Suprapubic skin (tissue), 4 donors: ENCODE data around the gene KRTDAP.

Source experiments
- CTCF ChIP-seq, 2 donors: fragments of 200-600 bp in 1 of 2; fragments of 450-650 bp in 1 of 2; sonication (generic) in 1 of 2; IDR thresholded peaks; one replicate each; pipeline ENCODE4 v1.5.1; 2016 to 2019; ENCODE audit warnings: antibody characterized with exemption in 2 of 2, mild to moderate bottlenecking in 1 of 2, moderate library complexity in 1 of 2
- EP300 ChIP-seq: sonication (generic); formaldehyde crosslinking; IDR thresholded peaks from one replicate; pipeline ENCODE4 v1.6.1; 2017; ENCODE audit warnings: antibody characterized with exemption
- POLR2A ChIP-seq, 2 donors: fragments of 450-650 bp; IDR thresholded peaks; one replicate each; pipeline ENCODE4 v1.6.1; 2017; ENCODE audit warnings: antibody characterized with exemption in 2 of 2, mild to moderate bottlenecking in 2 of 2, moderate library complexity in 2 of 2
- POLR2AphosphoS5 ChIP-seq, 3 donors: sonication (generic); formaldehyde crosslinking; IDR thresholded peaks; one replicate each; pipeline ENCODE4 v1.6.1; 2017; ENCODE audit warnings: antibody characterized with exemption in 3 of 3

- TF ChIP-seq CTCF (IDR thresholded peaks at IDR 0.05) (no peak), POLR2AphosphoS5 (IDR thresholded peaks at IDR 0.05) (no peak), EP300 (no peak), POLR2A (IDR thresholded peaks at IDR 0.05) (no peak)
These were observed 41.0 kb upstream of the KRTDAP start for GRCh38 chr19:35531291-35531690.
